Occipital lobe (tissue), 2 donors: ENCODE results near the gene SLC6A1. TPM values are rescaled to one million over a fixed set of nuclear protein-coding genes. Genes with fewer than 3 reads are reported as not detected.
A peak's percentile ranks its signal among the peaks of the same experiment; 100 is the strongest.

Experiments used
- DNase-seq: peaks from one replicate; lab custom pipeline; 2025; lab: John Stamatoyannopoulos, UW
- total RNA-seq: library from RNA; depleted of rRNA; stranded (reverse); fragments of >200 nt; gene quantifications from one replicate; pipeline ENCODE4 v1.2.3, GENCODE V29; 2014

SLC6A1 gene
- total RNA-seq, 1 donor from 2014 or later = 61.1 TPM

- DNase-seq = no peak
These were observed 1.1 kb downstream of the SLC6A1 start for GRCh38 chr3:10993729-10994065.

DNA sequence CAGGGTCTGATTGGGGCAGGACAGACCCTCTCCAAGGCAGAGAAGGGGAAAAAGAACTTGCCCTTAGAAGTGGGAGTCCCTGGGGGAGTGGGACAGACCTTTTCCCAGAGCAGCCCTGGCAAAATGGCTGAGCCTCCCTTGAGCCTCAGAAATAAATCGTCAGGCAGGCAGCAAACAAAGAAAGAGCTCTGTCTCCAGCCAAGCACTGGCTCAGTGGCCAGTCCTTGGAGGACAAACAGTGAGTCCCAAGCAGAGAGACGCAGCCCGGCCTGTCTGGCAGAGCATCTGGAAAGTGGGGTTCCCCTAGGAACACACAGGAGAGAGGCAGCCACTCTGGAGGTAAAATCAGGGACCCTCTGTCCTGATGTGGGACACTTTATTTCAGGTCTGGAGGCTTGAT, 1.8 kb downstream of the SLC6A1 start:
- DNase-seq = peak; percentile 46

DNA sequence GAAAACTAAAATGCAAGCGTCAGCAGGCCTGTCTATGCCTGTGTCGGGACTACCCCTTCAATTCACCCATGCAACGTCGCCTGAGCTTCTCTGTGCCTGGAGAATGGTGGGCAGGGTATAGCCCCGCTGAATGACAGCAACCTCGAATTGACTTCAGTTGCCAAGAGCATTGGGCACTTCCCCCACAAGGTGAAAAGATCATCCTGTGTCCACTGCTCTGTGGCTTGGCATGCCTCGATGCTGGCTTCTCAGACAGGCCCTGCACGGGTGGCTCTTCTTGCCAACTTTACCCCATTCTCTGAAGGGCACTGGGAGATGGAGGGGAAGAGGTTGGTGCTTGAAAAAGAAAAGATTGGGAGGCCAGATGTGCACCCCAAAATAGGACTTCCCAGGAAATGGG, 3.3 kb downstream of the SLC6A1 start:
- no peak for DNase-seq

DNA sequence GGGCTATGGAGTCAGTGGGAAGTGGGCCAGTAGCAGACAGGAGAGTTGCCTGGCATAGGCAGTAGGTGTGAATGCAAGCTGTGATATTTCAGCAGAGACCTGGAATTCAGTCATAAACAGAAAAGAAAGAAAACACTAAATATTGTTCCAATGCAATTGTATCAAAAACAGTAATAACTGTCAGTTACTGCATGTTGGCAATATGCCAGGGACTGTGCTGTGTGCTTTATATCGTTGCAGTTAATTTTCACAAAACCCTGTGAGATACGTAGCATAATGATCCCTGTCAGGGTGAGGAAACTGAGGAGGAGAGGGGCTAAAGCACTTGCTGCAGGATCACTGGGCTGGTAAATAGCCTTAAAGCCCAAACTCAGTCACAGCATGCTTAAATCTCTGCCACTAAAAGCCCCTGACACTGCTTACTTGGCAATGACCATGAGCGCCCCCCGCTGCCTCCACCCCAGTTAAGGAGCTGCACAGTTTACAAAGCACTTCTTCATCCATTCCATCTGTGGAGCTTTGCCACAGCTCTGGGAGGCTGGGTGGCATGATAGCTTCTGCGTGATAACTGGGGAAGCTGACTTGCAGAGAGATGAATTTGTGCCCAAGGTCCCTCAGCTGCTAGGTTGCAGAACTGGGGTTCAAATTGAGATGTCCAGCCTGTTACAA, 3.9 kb downstream of the SLC6A1 start:
- no peak for DNase-seq

DNA sequence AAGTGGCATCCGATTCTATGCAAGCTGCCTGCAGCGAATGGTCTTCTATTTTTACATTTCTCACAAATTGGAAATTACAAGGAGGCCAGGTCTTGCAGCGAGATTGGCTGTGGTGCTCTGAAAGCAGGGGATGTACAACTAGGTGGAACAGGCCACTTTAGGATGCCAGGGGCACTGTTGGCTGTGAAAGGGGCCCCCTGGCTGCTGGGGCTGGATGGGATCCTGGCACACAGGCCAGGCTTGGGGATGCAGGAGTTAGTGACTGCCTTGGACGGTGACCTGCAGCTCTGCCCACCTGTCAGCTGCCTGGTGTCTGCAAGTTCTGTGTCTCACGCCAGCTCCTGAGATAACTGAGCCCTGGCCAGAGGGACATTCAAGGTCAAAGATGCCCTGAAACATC, 4.6 kb downstream of the SLC6A1 start:
- no peak for DNase-seq

- DNase-seq = no peak
These were observed 6.0 kb downstream of the SLC6A1 start for GRCh38 chr3:10998542-10998941.

GRCh38 chr3:10999221-11000107, 6.9 kb downstream of the SLC6A1 start:
- no peak for DNase-seq

DNA sequence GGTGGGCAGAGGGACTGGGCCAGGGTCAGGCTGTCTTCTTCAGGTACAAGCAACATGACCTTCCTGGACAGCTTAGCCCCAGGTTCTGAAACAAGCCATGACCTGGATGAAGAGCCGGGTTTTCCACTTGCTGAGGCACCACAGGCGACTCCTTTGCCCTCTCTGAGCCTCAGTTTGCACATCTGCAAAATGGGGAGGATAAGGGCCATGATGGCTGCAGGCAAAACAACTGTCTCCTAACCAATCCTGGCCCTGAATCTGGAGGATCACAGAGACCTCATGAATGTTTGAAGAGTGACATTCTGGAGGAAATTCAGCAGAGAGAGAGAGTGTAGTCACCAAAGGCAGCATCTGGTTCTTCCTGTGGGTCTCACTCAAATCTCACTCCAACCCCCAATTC, 8.0 kb downstream of the SLC6A1 start:
- no peak for DNase-seq

GRCh38 chr3:11001020-11001657, 8.6 kb downstream of the SLC6A1 start:
- peak; percentile 58 for DNase-seq

DNA sequence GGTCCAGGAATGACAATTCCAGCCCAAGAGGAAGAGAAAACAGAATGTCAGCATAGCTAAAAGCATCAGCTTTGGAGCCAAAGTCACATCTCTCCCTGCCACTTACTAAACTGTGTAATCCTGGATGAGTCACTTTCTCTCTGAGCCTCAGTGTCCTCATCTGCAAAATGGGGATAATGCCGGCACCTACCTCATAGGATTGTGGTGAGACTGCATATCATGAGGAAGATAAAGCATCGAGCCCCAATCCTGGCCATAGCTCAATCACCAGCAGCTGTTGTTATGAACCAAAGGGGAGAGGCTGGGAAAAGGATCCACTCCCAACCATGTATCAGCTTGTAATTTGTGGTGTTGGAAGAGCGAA, 9.1 kb downstream of the SLC6A1 start:
- DNase-seq = no peak

GRCh38 chr3:11002371-11002807, 9.8 kb downstream of the SLC6A1 start:
- DNase-seq = no peak

- no peak for DNase-seq
These were observed 12.0 kb downstream of the SLC6A1 start for GRCh38 chr3:11004563-11004962.

DNA sequence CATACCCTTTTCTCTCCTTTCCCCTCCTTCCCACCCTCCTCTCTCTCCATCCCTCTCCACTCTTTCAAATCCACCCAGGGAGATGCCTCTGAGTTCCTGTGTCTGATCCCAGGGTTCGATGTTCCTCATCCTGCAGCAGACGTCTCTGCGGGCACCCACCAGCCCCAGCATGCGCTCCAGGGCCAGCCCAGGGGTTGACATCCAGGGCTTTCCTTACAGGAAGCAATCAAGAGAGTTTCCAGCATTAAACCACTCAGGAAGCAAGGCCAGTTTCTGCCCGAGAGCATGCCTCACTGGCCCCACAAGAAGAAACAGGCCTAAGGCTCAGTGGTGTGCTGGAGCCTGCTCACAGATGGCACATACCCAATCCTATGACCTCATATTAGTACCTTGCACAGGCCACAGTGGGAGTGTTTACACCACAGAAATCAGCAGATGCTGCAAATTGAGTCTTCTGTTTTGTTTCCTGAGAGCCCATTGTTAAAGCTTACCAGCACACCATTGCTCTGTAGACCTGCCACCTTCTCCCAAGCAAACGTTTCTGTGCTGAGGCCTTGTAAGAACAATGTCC, 13.2 kb downstream of the SLC6A1 start:
- no peak for DNase-seq

- no peak for DNase-seq
These were observed 14.7 kb downstream of the SLC6A1 start for GRCh38 chr3:11006986-11007933.

DNA sequence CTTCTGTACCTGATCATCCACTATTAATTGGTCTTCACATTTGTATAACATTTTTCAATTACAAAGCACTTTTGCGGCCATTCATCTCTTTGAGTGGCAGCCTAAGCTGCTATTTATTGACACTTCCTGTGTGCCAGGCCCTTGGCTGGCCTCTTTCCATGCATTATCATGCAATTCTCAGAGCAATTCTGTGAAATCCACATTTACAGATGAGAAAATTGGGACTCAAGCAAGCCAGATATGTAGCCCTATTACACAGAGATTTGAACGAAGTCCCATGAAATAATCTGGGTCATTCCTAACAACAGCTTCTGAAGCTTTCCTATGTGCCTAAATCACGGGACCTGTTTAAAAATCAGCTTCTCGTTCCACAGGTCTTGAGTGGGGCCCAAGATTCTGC, 17.4 kb downstream of the SLC6A1 start:
- no peak for DNase-seq

DNA sequence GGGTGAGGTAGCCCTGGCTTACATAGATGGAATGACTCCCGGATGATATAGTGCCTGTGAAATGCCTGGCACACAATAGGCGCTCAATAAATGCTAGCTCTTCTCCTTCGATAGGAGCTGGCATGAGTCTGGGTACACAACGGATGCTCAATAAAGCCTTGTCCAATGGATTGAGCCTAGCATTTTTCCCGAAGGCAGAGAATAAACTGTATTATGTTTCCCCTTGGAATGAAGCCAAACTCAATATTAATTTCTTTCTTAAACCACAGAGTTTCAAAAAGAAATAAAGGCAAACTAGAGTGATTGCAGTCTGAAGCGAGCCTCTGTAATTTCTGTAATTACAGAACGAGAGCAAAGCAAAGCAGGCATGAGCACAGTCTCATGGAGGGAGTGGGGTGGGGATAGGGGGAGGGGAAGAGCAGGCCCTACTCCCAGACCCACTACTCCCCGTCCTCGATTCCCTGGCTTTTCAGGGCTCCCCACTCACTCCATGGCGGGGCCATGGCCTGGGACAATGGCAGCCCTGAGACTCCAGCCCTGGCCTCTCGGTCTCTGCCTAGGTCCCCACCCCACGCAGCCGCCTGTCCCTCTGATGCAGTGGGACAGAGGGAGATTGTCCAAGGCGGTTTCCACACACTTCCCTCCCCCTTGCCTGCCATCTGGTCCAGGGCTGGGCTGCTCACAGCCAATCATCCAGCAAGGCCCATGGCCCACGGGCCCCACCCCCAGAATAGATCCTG, 18.0 kb downstream of the SLC6A1 start:
- DNase-seq = peak; percentile 75

GRCh38 chr3:11014253-11014652, 21.7 kb downstream of the SLC6A1 start:
- no peak for DNase-seq

DNA sequence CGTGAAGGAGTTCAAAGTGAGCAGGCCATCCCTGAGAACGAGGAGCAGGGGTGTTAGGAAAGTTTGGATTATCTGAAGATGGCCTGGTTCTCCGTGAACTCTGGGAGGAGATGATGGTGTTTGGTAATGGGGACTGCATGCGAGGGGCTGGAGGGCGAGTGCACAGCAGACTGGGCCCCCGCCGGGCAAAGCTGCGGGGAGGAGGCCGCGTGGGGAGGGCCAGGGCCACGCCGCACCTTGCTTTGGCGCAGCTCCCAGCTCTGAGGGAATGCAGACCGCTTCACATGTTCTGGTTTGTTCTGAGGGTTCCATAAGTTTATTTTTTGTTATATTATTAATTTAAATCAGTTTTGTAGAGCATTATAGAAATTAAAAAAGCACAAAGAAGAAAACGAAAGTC, 22.2 kb downstream of the SLC6A1 start:
- DNase-seq = no peak

DNA sequence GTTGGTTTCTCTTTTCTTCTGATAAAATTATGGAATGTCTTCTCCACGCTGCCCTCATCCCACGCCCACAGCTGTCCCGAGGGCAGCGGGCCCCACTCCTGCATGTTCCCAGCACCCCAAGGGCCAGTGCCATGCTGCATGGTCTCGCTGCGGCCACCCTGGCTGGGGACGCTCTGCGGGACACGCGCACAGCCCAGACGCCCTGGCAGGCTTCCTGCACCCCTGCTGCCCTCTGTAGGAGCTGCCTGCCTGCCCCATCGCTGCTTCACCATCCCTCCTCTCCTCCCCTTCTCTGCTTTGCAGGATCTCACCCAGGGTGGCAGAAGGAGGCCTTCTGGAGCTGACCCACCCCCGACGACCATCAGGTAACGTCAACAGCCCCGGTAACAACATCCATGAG, 22.8 kb downstream of the SLC6A1 start:
- DNase-seq = no peak

DNA sequence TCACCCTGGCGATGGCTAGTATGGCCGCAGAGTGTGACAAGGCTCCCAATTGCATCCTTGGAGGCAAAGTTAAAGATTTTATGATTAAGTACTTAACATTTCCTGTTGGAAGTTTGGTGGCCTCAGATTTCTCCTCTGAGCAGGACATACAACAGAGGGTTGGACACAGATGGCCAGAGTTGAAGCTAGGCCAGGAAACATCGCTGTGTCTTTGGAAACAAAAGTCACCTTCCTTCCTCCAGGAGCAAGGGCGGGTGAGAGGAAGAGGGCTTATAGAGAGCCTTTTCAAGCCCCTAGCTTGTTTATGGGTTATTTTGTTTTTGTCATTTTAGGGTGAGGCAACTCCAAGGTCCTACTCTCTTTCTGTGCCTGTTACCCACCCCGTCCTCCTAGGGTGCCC, 24.2 kb downstream of the SLC6A1 start:
- no peak for DNase-seq
